Heart right ventricle (tissue), 16 donors: Measurements from ENCODE around the gene BEND7. TPM values are rescaled to one million over a fixed set of nuclear protein-coding genes. Genes with fewer than 3 reads are reported as not detected.
A peak's percentile ranks its signal among the peaks of the same experiment; 100 is the strongest.

Source experiments
- ATAC-seq, 8 donors: fragments of 200-7000 bp; cut with Tn5 transposase; one replicate each; pipeline ENCODE4 v1.9.1; 2020; ENCODE audit warnings: mild to moderate bottlenecking in 8 of 8, moderate library complexity in 8 of 8, moderate number of reproducible peaks in 1 of 8
- DNase-seq, 2 donors: peaks; one replicate each; pipeline ENCODE4 v3.0.0-alpha.2; 2020
- H3K27ac ChIP-seq, 10 donors: fragments of 200-600 bp; sonication (generic) in 2 of 10; one replicate each; pipeline versions ENCODE4 v1.5.0 to v1.8.0; 2020 to 2022; ENCODE audit warnings: mild to moderate bottlenecking in 3 of 10
- H3K27me3 ChIP-seq, 7 donors: fragments of 200-600 bp; one replicate each; pipeline ENCODE4 v1.8.0; 2021 to 2022; ENCODE audit warnings: mild to moderate bottlenecking in 2 of 7
- H3K36me3 ChIP-seq, 9 donors: fragments of 200-600 bp; sonication (generic) in 1 of 9; one replicate each; pipeline versions ENCODE4 v1.5.0 to v1.8.0; 2020 to 2022; ENCODE audit warnings: mild to moderate bottlenecking in 2 of 9
- H3K4me1 ChIP-seq, 9 donors: fragments of 200-600 bp; sonication (generic) in 1 of 9; one replicate each; pipeline versions ENCODE4 v1.5.0 to v1.8.0; 2020 to 2022; ENCODE audit warnings: mild to moderate bottlenecking in 4 of 9
- H3K4me3 ChIP-seq, 10 donors: fragments of 200-600 bp; sonication (generic) in 2 of 10; one replicate each; pipeline versions ENCODE4 v1.5.0 to v1.8.0; 2020 to 2022; ENCODE audit warnings: mild to moderate bottlenecking in 7 of 10, moderate library complexity in 2 of 10
- H3K9me3 ChIP-seq, 11 donors: fragments of 200-600 bp in 10 of 11; sonication (generic) in 2 of 11; one replicate each; pipeline versions ENCODE4 v1.5.0 to v1.8.0; 2013 to 2022; ENCODE audit warnings: mild to moderate bottlenecking in 2 of 11, control low read depth in 1 of 11, moderate library complexity in 1 of 11
- CTCF ChIP-seq, 9 donors: fragments of 200-600 bp; sonication (generic) in 2 of 9; IDR thresholded peaks; one replicate each; pipeline versions ENCODE4 v1.5.0 to v1.8.0; 2021 to 2022; ENCODE audit warnings: antibody characterized with exemption in 9 of 9, mild to moderate bottlenecking in 5 of 9, moderate library complexity in 1 of 9
- WGBS, 2 donors: extraction: QIAGEN DNeasy Blood & Tissue Kit; methylation state at CpG; one replicate each; pipeline ENCODE4 v1.1.7; 2013; ENCODE audit warnings: inconsistent platforms in 1 of 2; 5-methylcytosine and 5-hydroxymethylcytosine counted together
- intact Hi-C, 10 donors: fragments of 100-400 bp; cut with DNase I; formaldehyde crosslinking; loops; one replicate each; pipeline versions ENCODE4 v1.11.1 to v1.14.2; 2022
- polyA plus RNA-seq, 2 donors: library from polyadenylated mRNA; stranded (reverse); fragments of 200-250 nt; gene quantifications; one replicate each; pipeline ENCODE4 v1.2.3, GENCODE V29; 2013
- total RNA-seq, 10 donors: library from RNA; stranded (reverse); fragmentation: NEBNext Ultra II Directional in 3 of 10; extraction: Animal tissue kit (Norgen Biotek cat#: 25700) in 3 of 10; gene quantifications; one replicate each; pipeline versions ENCODE4 v1.2.1 to v1.2.4, GENCODE V29; 2021 to 2023
- donor health status: Arrhythmogenic right ventricular cardiomyopathy.
- donor health status: ischemic (EF 13 %, LVEDD 7.1; RV severe dilation, severe dysfunction).
- donor health status: healthy with polysubstance abuse.
- donor health status: DM: no; HTN: yes; CAD: no.
- donor health status: DM: no; HTN: no; CAD: no.
- donor health status: ischemic (EF 25% LVEDD 6.9; RV normal size, moderate dysfunction).
- donor health status: ischemic (EF 25% LVEDD 5.7; RV mildly dilated, moderate dysfunction).
- donor health status: healthy.
- donor health status: DM: yes; HTN: yes; CAD: no.
- donor health status: Ischemic cardiomyopathy.
- donor health status: ischemic (EF 35%, LVEDD 5.7; RV mildly dilated, moderate dysfunction).
- donor health status: nonischemic (EF 11% LVEDD 7.7; RV severe dilation, severe dysfunction).
- donor health status: DM: yes; HTN: yes; CAD: no.
- donor health status: PGD.
- donor health status: ischemic (EF 29% LVEDD 5.4; RV normal size, mild dysfunction).
- donor health status: nonischemic (EF 23%, LVEDD 6.1; RV moderate dilation, normal function).

BEND7 gene
- total and polyA plus RNA-seq, 12 donors: 6.4 to 21.0 (median 12.5) TPM

GRCh38 chr10:13499150-13499549, 29.7 kb downstream of the BEND7 start:
- DNase-seq (no peak), ATAC-seq (no peak)
- H3K27me3 ChIP-seq: no peaks in the 10 kb centered on the region
- H3K4me3 ChIP-seq: no peak overlapping the region
- no peak for TF ChIP-seq CTCF (IDR thresholded peaks at IDR 0.05)
- H3K36me3 ChIP-seq: peaks cover 0 to 64% (median 0%) of the 10 kb centered on the region in 9 donors
- intact Hi-C loops: no loop called here
- H3K27ac ChIP-seq: no peak overlapping the region
- 94% methylated on average over 5 of the region's 5 CpGs for WGBS, 2 donors
- H3K9me3 ChIP-seq: no peaks in the 10 kb centered on the region
- H3K4me1 ChIP-seq: peaks cover 0 to 18% (median 5%) of the 10 kb centered on the region in 9 donors

- intact Hi-C loops: no loop called here
- WGBS, 2 donors: 95 to 96% methylated on average over 8 of the region's 8 CpGs
- H3K27ac ChIP-seq: no peak overlapping the region
- H3K9me3 ChIP-seq: no peaks in the 10 kb centered on the region
- H3K36me3 ChIP-seq: peaks cover 0 to 79% (median 0%) of the 10 kb centered on the region in 9 donors
- no peak for DNase-seq
- no peaks in the 10 kb centered on the region for H3K27me3 ChIP-seq
- no peak for TF ChIP-seq CTCF (IDR thresholded peaks at IDR 0.05)
- no peaks in the 10 kb centered on the region for H3K4me1 ChIP-seq
- no peak overlapping the region for H3K4me3 ChIP-seq
- ATAC-seq: no peak
Observed at GRCh38 chr10:13496931-13497330, 31.9 kb downstream of the BEND7 start.

- H3K9me3 ChIP-seq: no peaks in the 10 kb centered on the region
- ATAC-seq: no peak
- no peak for TF ChIP-seq CTCF (IDR thresholded peaks at IDR 0.05)
- 83 to 86% methylated on average over 8 of the region's 8 CpGs for WGBS, 2 donors
- DNase-seq: no peak
- intact Hi-C loops: no loop called here
- no peaks in the 10 kb centered on the region for H3K27me3 ChIP-seq
- H3K4me3 ChIP-seq: no peak overlapping the region
- peaks cover 0 to 85% (median 0%) of the 10 kb centered on the region in 9 donors for H3K36me3 ChIP-seq
- no peak overlapping the region for H3K27ac ChIP-seq
- no peaks in the 10 kb centered on the region for H3K4me1 ChIP-seq
Observed at GRCh38 chr10:13496164-13496563, 32.6 kb downstream of the BEND7 start.

- 76 to 87% methylated on average over 16 of the region's 16 CpGs for WGBS, 2 donors
- intact Hi-C loops: no loop called here
- no peak for TF ChIP-seq CTCF (IDR thresholded peaks at IDR 0.05)
- Histone ChIP-seq H3K4me3 (peak overlapping the region in 3 of 10 donors; percentile 9 to 14 (median 9)), H3K27ac (no peak overlapping the region), H3K36me3 (peaks cover 0 to 77% (median 6%) of the 10 kb centered on the region in 9 donors), H3K27me3 (no peaks in the 10 kb centered on the region), H3K9me3 (no peaks in the 10 kb centered on the region), H3K4me1 (no peaks in the 10 kb centered on the region)
- ATAC-seq (no peak), DNase-seq (no peak)
Observed at GRCh38 chr10:13492493-13493180, 36.2 kb downstream of the BEND7 start.
